Stomach (tissue), 9 donors: ENCODE results near the gene SLC22A2. TPM values are rescaled to one million over a fixed set of nuclear protein-coding genes. Genes with fewer than 3 reads are reported as not detected.

Experiments used
- DNase-seq, 2 donors: peaks; one replicate each; pipeline versions ENCODE4 v3.0.0 to v3.0.0-alpha.2; 2013 to 2019
- H3K27ac ChIP-seq, 5 donors: fragments of 200-600 bp in 4 of 5; sonication (generic) in 4 of 5; one replicate each; pipeline ENCODE4 v1.5.1; 2013 to 2019; ENCODE audit warnings: mild to moderate bottlenecking in 1 of 5, moderate library complexity in 1 of 5
- H3K27me3 ChIP-seq, 3 donors: fragments of 200-600 bp; sonication (generic); one replicate each; pipeline ENCODE4 v1.5.1; 2017 to 2019; ENCODE audit warnings: mixed run types in 1 of 3
- H3K36me3 ChIP-seq, 4 donors: fragments of 200-600 bp; sonication (generic); 1 replicate in 3 of 4; 2 replicates in 1 of 4; pipeline ENCODE4 v1.5.1; 2016 to 2019
- H3K4me1 ChIP-seq, 4 donors: fragments of 200-600 bp; sonication (generic); one replicate each; pipeline ENCODE4 v1.5.1; 2016 to 2019
- H3K4me3 ChIP-seq, 4 donors: fragments of 200-600 bp; sonication (generic) in 3 of 4; one replicate each; pipeline ENCODE4 v1.5.1; 2016 to 2019; ENCODE audit warnings: mild to moderate bottlenecking in 1 of 4
- H3K9me3 ChIP-seq, 4 donors: fragments of 200-600 bp; sonication (generic); one replicate each; pipeline ENCODE4 v1.5.1; 2016 to 2019
- EP300 ChIP-seq: sonication (generic); formaldehyde crosslinking; IDR thresholded peaks from one replicate; pipeline ENCODE4 v1.6.1; 2017; ENCODE audit warnings: antibody characterized with exemption
- POLR2A ChIP-seq, 4 donors: fragments of 450-650 bp; IDR thresholded peaks; one replicate each; pipeline ENCODE4 v1.6.1; 2016; ENCODE audit warnings: antibody characterized with exemption in 4 of 4, control low read depth in 2 of 4, mild to moderate bottlenecking in 1 of 4, moderate library complexity in 1 of 4
- POLR2AphosphoS5 ChIP-seq, 3 donors: sonication (generic); formaldehyde crosslinking; IDR thresholded peaks; one replicate each; pipeline ENCODE4 v1.6.1; 2016; ENCODE audit warnings: antibody characterized with exemption in 3 of 3
- WGBS, 5 donors: extraction: QIAGEN DNeasy Blood & Tissue Kit in 3 of 5; methylation state at CpG; one replicate each; pipeline versions ENCODE4 v1.1.5 to v1.1.7; 2013 to 2018; 5-methylcytosine and 5-hydroxymethylcytosine counted together
- intact Hi-C: fragments of 100-400 bp; cut with DNase I; formaldehyde crosslinking; loops from one replicate; pipeline ENCODE4 v1.15.1; 2023; ENCODE audit warnings: low total_unique reads
- polyA plus RNA-seq, 3 donors: library from polyadenylated mRNA; stranded (reverse); fragments of 200-250 nt; gene quantifications; one replicate each; pipeline ENCODE4 v1.2.3, GENCODE V29; 2013
- total RNA-seq, 5 donors: library from RNA; depleted of rRNA; stranded (reverse); fragments of >200 nt; gene quantifications; one replicate each; pipeline versions ENCODE4 v1.1.0 to v1.2.3, GENCODE V29; 2014 to 2016
- TF ChIP-seq, protein P1 (sequence below), 7 experiments: fragments of 450-650 bp in 4 of 7; fragments of 200-600 bp in 3 of 7; sonication (generic) in 3 of 7; IDR thresholded peaks; one replicate each; pipeline ENCODE4 v1.5.1; 2016 to 2019; ENCODE audit warnings: antibody characterized with exemption in 7 of 7, control low read depth in 2 of 7, mild to moderate bottlenecking in 1 of 7
- donor health status: healthy with polysubstance abuse.
- donor health status: Bipolar disorder and iron deficiency.
- donor health status: healthy.

SLC22A2 gene
- total and polyA plus RNA-seq, 8 donors = not detected

DNA sequence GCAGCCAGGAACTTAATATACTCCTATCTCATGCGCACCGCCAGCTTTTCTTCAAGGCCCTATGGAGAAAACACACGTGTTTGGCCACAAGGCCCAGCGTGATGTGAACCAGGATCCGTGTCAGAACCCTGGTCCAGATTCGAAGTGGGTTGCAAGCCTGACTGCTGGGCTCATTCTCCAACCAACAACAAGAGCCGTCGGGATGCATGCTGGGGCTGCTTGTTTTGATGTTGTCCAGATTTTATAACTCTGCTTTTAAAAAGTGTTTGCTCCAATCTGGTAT lies 463 bp upstream of the SLC22A2 start:
- H3K27me3 ChIP-seq = no peaks in the 10 kb centered on the region
- no peaks in the 10 kb centered on the region for H3K9me3 ChIP-seq
- intact Hi-C loops = no loop called here
- WGBS, 5 donors = 80 to 92% (median 87%) methylated on average over 8 of the region's 8 CpGs
- H3K27ac ChIP-seq = peak overlapping the region in 1 of 5 donors; percentile 69
- no peaks in the 10 kb centered on the region for H3K36me3 ChIP-seq
- DNase-seq = peak in 1 of 2 donors; percentile 36
- peaks cover 0 to 6% (median 2%) of the 10 kb centered on the region in 4 donors for H3K4me1 ChIP-seq
- TF ChIP-seq POLR2A (IDR thresholded peaks at IDR 0.05) (no peak), EP300 (no peak), POLR2AphosphoS5 (IDR thresholded peaks at IDR 0.05) (no peak)
- TF ChIP-seq, protein P1, sequence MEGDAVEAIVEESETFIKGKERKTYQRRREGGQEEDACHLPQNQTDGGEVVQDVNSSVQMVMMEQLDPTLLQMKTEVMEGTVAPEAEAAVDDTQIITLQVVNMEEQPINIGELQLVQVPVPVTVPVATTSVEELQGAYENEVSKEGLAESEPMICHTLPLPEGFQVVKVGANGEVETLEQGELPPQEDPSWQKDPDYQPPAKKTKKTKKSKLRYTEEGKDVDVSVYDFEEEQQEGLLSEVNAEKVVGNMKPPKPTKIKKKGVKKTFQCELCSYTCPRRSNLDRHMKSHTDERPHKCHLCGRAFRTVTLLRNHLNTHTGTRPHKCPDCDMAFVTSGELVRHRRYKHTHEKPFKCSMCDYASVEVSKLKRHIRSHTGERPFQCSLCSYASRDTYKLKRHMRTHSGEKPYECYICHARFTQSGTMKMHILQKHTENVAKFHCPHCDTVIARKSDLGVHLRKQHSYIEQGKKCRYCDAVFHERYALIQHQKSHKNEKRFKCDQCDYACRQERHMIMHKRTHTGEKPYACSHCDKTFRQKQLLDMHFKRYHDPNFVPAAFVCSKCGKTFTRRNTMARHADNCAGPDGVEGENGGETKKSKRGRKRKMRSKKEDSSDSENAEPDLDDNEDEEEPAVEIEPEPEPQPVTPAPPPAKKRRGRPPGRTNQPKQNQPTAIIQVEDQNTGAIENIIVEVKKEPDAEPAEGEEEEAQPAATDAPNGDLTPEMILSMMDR (IDR thresholded peaks at IDR 0.05) = no peak
- no peak overlapping the region for H3K4me3 ChIP-seq

DNA sequence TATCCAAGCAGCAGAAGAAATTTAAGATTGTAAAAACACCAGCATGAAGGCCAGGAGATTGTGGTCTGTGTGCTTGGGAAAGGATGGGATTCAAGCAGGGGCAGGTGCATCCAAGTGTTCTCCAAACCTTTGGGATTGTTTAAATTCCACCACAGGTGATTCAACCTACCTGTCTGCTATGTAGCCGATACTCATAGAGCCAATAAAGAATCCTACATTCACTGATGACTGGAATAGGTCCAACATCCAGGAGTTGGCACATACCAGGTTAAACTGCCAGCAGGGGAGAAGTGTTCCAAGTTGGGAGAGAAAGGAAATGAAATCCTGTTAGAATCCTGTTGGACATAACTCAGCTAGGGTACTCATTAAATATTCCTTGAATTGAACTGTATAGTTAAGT lies 2.2 kb downstream of the SLC22A2 start:
- Histone ChIP-seq H3K4me1 (peaks cover 0 to 6% (median 2%) of the 10 kb centered on the region in 4 donors), H3K9me3 (no peaks in the 10 kb centered on the region), H3K4me3 (no peak overlapping the region), H3K36me3 (no peaks in the 10 kb centered on the region), H3K27ac (no peak overlapping the region), H3K27me3 (no peaks in the 10 kb centered on the region)
- no peak for DNase-seq
- intact Hi-C loops = no loop called here
- 48 to 100% (median 62%) methylated on average over 1 of the region's 1 CpG for WGBS, 5 donors
- TF ChIP-seq, protein P1 (IDR thresholded peaks at IDR 0.05) = no peak
- TF ChIP-seq POLR2AphosphoS5 (IDR thresholded peaks at IDR 0.05) (no peak), EP300 (no peak), POLR2A (IDR thresholded peaks at IDR 0.05) (no peak)

DNA sequence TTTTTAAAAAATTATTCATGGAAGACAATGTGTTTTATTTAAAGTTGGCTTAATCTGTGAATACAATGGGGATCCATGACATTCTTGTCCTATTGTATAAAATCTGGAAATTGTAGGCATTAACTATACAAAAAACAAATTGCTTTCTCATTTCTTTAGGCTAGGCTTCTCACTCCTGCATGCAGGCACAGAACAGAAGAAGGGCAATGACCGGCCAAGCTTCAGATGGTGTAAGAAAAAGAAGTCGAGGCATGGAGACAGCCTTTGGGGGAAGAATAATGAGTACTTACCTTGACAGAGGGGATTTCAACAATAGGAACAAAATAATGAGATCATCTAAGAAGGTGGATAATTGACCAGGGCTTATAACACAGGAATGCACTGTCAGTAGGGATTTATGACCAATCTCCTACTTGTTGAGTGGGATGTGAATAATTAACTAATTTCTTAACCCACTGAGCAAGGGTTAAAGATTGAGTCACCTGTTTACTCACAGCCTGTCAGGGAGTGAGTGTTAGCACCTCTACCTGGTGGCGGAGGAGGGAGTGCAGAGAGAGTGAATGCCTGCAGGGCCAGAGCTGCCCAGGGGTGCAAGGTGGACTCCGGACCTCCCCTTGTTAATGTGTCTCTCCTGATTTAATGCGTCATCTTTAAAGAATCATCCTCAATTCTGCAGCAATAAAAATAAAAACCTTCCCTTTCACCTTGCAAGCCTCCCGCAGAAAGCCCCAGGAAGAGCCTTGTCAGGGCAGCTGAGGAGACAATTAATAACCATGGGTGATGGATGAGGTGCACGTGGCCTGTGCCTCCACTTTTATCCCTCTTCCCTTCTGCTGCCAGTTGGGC lies 3.9 kb downstream of the SLC22A2 start:
- peak in 1 of 2 donors; percentile 84 for DNase-seq
- H3K27me3 ChIP-seq = no peaks in the 10 kb centered on the region
- TF ChIP-seq EP300 = no peak
- TF ChIP-seq POLR2A (IDR thresholded peaks at IDR 0.05) = no peak
- peak in 1 of 3 donors; percentile 22 for TF ChIP-seq POLR2AphosphoS5 (IDR thresholded peaks at IDR 0.05)
- TF ChIP-seq, protein P1 (IDR thresholded peaks at IDR 0.05) = no peak
- intact Hi-C loops = no loop called here
- no peaks in the 10 kb centered on the region for H3K9me3 ChIP-seq
- H3K4me1 ChIP-seq = peaks cover 0 to 6% (median 2%) of the 10 kb centered on the region in 4 donors
- no peaks in the 10 kb centered on the region for H3K36me3 ChIP-seq
- no peak overlapping the region for H3K27ac ChIP-seq
- no peak overlapping the region for H3K4me3 ChIP-seq
- WGBS, 5 donors = 33 to 49% (median 39%) methylated on average over 7 of the region's 7 CpGs

DNA sequence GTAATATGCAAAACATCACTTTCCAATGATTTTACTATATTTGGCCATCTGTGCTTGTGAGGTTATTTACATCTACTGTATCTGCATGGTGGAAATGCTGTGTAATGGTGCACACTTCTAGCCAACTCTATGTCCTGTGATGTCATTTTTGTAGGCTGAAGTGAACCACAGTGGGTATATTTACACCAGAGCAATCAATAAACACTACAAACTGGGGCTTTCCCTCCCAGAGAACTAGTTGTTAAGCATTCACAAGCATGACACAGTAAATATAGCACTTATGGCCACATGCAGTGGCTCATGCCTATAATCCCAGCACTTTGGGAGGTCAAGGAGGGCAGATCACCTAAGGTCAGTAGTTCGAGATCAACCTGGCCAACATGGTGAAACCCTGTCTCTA lies 4.9 kb downstream of the SLC22A2 start:
- H3K36me3 ChIP-seq = no peaks in the 10 kb centered on the region
- no peak for DNase-seq
- 43 to 79% (median 75%) methylated on average over 1 of the region's 1 CpG for WGBS, 5 donors
- TF ChIP-seq POLR2A (IDR thresholded peaks at IDR 0.05) (no peak), POLR2AphosphoS5 (IDR thresholded peaks at IDR 0.05) (no peak), EP300 (no peak)
- TF ChIP-seq, protein P1 (IDR thresholded peaks at IDR 0.05) = no peak
- no peaks in the 10 kb centered on the region for H3K9me3 ChIP-seq
- peaks cover 0 to 6% (median 2%) of the 10 kb centered on the region in 4 donors for H3K4me1 ChIP-seq
- no peak overlapping the region for H3K27ac ChIP-seq
- H3K27me3 ChIP-seq = no peaks in the 10 kb centered on the region
- H3K4me3 ChIP-seq = no peak overlapping the region
- intact Hi-C loops = no loop called here
